Measurements from ENCODE around the gene KCNK10.
A peak's percentile ranks its signal among the peaks of the same experiment; 100 is the strongest.
"Not testable (repeated sequence)": the region's sequence is repeated elsewhere in the genome, so short reads cannot be mapped to it uniquely, and the experiment has no call there.

KCNK10 gene

DNA sequence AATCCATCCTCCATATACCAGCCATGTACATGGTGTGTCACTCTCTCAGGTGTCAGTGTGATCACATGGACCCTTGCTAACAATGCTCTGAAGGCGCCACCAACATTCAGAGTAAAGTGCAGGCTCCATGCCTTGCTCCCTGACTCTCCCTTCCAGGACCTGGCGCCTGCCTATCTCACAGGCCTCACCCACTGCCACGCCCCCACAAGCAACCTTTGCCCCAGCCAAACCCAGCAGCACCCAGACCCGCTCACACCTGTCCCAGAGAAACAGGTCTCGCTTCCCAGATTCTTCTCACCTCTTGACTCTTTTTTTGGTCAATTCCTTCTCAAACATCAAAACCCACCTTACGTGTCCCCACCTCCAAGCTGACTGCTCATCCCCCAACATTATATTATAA, 52.3 kb downstream of the KCNK10 start:
- peak; percentile 20 for DNase-seq (ENCODE audit: low read depth, low spot score)

DNA sequence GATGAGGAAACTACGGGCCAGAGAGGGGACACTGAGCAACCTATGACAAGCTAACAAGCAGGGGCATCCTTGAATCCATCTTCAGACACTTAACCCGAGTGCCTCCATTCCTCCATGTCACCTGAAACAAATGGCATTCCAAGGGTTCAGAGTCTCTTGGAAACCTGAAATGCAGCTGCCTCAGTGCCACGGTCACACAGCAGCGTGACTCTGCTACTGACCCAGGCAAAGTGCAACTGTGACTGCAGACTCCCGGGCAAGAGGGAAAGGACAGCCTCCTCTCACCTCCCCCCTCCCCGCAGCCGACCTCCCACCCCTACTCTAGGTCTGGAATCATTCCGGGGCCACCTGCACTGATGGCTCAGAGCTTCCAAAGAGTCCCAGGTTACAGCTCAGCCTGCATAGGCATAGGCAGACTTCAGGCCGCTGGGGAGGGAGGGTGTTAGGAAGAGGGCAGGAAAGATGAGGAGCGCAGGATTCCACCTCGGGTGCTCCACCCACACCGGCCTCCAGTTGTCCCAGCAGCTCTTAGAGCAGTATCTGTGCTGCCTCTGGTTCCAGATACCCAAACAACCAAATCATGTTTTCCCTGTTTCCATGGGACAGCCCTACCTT, 53.2 kb downstream of the KCNK10 start:
- no peak for DNase-seq (ENCODE audit: low read depth, low spot score)

DNA sequence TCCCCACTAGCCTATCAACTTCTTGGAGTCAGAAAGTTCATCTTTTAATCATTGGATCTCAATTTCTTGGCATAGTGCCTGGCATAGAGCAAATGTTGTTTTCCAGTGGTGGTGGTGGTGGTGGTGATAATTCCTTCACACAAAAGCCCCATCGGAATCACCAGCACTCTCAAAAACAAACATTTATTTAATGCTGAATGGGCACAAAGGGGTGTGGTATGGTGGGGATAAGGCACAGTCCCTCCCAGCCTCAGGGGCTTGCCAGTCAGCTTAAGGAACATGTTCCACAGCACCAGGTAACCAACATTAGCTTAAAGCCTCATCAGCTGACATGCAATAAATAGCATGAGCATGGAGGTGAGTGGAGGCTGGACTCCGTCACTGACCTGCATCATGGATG, 56.6 kb downstream of the KCNK10 start:
- DNase-seq (ENCODE audit: low read depth, low spot score): no peak

DNA sequence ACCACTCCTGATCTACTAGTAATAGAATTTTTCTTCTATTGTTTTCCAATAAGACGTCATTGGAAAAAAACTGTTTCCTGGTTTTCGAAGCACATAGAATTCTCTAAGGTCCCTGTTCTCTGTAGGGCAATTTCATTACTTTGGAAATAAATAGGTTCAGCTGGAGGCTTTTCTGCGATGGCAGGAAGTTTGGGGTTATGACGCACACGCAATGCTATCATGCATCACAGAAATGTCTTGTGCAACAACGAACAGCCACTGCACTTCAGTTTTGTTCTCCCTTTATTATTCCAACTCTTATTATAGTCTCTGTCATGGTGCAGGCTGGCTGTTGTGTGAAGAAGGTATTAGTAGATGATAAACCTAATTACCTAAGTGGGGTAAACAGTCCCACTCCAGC, 59.0 kb downstream of the KCNK10 start:
- DNase-seq (ENCODE audit: low read depth, low spot score): no peak

DNA sequence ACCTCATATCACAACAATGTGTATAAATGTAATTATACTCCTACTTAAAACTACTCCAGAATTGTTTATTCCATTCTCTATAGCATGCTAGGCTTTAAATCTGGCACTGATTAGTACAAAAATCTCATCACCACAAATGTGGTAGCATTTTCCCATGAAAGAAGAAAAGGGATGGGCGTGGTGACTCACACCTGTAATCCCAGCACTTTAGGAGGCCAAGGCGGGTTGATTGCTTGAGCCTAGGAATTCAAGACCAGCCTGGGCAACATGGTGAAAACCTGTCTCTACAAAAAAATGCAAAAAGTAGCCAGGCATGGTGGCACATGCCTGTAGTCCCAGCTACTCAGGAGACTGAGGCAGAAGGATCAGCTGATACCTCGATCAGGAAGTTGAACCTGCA, 61.8 kb downstream of the KCNK10 start:
- not testable (repeated sequence) for DNase-seq (ENCODE audit: low read depth, low spot score)

DNA sequence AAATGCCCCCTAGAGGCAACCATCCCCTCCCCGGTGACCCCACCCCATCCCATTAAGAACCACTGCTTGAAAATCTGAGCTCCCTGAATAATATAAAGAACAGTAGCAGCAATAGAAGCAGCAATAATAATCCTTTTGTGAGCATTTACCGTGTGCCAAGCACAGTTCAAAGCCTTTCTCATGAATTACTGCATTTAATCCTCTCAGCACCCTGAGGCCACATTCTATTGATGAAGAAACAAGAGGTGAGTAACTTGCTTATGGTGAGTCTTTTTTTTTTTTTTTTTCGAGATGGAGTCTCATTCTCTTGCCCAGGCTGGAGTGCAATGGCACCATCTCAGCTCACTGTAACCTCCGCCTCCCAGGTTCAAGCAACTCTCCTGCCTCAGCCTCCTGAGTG, 65.0 kb downstream of the KCNK10 start:
- no peak for DNase-seq (ENCODE audit: low read depth, low spot score)

DNA sequence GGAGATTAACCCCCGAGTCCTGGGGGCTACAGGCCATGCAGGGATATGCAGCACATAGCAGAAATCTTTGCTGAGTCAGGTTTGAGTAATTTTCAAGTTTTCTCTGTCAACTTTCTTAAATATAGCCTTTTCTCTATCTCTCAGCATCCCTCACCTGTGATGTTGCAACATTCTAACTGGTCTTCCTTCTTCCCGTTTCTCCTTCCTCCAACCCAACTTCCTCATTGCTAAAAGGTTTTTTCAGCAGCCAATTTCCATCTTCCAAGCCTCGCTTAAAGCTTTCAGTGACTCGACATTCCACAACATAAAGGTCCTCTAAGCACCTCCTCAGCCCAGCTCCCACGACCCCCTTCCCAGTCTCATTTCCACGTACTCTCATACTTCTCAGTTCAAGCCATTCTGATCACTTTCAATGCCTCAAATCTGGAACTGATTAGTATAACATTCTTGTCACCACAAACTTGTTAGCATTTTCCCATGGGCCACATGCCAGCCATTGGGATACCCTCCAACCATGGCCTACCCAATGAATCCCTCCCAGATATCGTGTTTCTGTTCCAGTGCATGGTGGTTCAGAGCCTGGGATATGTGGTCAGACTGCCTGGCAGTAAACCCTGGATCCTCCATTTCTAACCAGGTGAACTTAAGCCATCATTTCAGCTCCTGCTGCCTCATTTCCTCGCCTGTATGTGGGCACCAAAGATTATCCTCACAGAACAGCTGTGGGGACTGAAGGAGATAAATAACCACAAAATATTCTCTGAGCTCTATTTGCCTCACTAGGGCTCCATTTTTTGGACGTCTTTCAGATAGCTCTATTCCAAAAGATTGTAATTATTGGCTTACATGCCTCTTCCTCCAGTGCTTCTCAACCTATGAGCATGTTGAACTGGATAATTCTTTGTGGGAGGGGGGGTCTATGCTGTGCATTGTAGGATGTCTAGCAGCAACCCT, 65.8 kb downstream of the KCNK10 start:
- DNase-seq (ENCODE audit: low read depth, low spot score): no peak

DNA sequence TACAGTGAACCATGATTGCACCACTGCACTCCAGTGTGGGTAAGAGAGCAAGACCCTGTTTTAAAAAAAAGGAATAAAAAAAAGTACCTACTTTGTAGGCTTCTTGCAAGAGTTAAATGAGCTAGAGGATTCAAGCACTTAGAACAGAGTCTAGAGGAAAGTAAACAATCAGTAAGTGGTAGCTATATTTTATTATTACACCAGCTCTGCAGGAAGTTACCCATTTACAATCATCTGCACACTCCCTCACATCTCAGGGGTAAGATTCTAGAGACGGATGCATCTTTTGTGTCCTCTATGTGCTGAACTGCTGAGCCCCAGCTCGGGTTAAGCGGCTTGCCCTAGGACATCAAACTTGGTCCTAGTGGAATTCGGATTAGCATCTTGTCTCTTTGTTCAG, 67.3 kb downstream of the KCNK10 start:
- no peak for DNase-seq (ENCODE audit: low read depth, low spot score)

DNA sequence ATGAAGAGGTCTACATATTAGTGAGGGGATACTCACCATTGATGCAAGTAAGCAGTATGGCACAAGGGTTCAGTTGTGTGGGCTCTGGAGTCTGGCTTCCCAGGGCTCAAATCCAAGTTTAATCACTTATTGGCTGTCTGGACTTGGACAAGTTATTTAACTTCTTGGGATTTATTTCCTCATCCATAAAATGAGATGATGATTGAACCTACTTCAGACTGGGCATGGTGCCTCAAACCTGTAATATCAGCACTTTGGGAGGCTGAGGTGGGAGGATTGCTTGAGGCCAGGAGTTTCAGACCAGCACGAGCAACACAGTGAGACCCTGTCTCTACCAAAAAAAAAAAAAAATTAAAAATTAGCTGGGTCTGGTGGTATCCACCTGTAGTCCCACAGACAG, 67.9 kb downstream of the KCNK10 start:
- DNase-seq (ENCODE audit: low read depth, low spot score): no peak

DNA sequence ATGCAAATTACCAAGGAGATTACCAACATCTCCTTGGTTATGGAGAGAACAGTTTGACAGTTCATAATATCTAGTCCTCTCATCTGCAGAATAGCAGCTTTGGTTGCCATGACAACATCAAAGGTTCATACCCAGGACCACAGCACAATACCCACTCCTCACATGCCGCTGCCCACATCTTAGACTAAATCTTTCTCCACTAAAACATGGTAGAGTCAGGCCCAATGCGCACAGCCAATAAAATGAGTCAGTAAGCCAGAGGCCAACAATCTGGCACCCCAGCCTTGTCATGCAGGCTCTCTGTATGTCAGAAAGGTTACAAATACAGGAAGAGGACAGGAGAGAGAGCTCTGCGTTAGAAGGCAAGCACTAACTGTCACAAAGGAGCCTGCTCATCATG, 70.6 kb downstream of the KCNK10 start:
- DNase-seq (ENCODE audit: low read depth, low spot score): no peak

DNA sequence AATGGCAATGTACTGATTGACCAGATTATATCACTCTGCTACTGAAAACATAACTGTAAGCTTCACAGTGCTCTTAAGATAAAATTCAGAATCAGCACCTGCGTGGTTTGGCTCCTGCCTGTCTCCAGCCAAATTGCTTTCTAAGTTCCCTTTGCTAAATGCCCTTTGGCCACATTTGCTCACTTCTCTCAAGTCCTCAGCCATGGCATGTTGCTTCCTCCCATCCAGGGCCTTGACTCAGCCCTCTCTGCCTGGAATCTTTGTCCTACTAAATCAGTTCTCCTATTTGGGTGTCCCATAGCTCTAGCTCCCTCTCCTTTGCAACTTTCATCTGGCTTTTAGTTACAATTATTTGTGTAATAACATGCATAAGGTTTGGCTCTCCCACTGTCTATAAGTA, 71.4 kb downstream of the KCNK10 start:
- no peak for DNase-seq (ENCODE audit: low read depth, low spot score)

DNA sequence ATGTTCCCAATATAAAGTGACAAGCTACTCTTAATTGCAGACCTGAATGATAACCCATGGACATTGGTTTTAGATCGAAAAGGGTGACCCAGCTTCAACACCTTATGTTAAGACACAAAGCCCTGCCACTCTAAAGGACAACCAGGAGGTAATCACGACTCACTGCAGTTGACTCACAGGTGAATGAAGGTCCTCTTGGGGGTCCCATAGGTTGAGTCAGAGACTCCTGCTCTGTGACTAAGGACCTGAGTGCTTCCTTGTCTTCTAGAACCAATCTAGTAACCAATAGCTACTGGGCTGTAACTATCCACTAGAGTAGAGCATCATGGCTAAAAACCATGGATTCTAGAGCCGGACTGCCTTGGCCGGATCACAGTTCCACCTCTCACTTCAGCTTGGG, 73.8 kb downstream of the KCNK10 start:
- no peak for DNase-seq (ENCODE audit: low read depth, low spot score)

DNA sequence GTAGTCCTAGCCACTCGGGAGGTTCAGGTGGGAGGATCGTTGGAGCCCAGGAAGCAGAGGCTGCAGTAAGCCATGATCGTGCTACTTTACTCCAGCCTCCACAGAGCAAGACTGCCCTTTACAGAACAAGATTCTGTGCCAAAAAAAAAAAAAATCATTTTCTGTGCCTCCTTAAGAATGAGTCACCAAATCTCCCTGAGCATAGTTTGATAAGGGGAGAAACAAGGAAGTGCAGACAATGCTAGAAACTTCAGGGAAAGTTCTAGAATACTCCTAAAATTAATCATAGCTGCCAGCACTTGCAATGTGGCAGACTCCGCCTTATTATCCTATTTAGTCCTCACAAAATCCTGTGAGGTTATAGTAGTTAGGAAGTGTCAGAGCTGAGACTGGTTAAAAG, 74.5 kb downstream of the KCNK10 start:
- no peak for DNase-seq (ENCODE audit: low read depth, low spot score)

DNA sequence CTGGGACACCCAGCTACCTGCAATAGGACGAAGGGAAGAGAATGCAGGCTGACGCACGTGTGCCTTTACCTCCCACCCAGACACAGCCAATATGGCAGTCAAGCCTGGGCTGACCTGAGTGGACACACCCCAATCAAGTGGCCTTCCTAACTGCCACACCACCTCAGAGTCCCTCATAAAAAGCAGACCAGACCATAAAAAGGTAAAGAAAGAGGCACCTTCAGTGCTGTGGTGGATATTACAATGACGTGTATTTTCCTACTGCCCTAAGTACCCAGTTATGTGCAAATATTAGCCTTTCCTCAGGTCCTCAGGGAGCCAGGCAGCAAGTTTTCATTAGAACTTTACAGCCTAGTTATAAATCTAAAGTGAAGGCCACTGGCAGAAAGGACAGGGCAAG, 75.8 kb downstream of the KCNK10 start:
- DNase-seq (ENCODE audit: low read depth, low spot score): no peak

DNA sequence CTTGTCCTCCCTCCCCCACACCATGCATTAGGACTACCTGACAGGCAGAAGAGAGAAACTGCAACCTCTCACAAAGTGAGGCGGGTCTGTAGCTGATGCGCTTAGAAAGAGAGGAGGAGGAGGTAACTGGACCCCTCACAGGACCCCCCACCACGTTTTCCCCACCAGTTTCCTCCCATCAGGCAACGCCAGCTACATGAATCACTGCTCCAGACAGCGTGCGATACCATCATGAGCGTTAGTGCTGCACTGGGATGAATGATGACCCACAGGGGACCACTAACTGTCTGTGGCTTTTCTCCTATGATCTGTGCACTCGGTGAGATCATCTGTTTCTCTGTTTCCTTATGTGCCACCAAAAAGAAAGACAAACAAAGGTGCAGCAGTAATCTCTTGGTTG, 77.7 kb downstream of the KCNK10 start:
- DNase-seq (ENCODE audit: low read depth, low spot score): no peak

DNA sequence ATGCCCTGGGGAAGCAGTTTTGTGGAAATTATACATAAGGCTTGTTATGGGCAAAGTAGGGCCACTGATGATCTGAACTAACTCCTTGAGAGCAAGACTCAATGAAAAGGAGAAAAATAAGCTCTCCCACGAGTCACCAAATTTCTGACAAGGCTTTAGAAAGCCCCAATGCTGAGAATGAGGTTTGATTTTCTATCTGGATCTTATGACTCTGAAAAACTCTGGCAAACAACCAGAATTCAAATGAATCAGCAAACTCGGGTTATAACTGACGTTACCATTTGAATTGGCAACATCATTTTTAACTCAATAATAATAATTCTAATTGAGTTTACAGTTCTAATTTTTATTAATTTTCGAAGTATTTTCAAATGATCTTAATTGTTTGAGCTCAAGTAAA, 79.1 kb downstream of the KCNK10 start:
- no peak for DNase-seq (ENCODE audit: low read depth, low spot score)

DNA sequence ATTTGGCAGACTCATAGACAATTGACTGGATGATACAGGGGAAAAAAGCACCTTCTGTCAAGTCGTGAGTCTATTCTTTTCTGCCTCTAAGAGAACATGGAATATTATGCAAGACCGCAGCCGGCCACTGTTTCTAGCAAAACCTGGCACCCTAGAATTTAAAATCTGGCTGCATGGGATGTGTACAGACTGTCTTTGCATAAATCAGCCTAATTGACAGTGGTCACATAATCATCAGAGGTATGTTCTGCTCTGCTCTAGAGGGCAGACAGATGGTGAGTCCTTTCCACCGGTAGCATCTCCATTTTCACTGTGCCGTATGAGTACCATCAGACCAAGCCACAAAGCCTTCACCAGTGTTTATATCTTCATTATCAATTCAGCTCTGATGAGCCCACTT, 80.6 kb downstream of the KCNK10 start:
- DNase-seq (ENCODE audit: low read depth, low spot score): no peak

DNA sequence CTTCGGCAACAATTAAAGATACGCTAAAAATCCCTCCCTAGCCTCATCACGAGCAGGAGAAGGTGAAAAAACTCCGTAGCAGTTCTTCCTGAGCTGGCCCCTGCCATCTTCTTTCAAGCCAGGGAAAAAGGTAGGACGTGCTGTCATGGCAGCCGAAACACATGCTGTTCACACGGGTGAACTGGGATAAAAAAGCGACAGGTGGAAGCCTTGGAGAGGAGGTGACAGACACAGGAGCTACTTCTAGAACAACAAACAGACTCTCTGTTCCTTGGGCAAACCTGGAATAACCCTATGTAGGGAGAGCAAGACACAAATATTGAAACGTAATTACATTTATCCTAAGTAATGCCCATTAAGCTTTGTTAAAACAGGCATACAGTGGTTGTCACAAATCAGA, 81.3 kb downstream of the KCNK10 start:
- DNase-seq (ENCODE audit: low read depth, low spot score): no peak

DNA sequence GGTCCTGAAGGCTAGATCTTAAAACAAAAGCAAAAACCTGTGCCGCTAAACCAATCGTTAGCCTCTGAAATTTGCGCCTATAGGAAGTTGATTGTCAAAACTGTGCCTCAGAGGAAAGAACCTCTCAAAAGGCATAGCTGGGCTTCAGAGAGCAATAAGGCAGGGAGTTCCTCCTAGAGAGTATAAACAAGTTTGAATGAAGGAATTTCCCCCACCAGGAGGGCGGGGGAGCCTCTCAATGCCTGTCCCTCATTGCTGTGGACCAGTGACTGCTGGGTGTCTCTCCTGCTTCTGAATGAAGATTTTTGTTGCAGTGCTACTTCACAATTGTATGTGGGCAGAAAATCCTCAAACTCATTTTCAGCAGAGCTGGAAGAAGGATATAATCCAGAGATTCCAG, 88.6 kb downstream of the KCNK10 start:
- no peak for DNase-seq (ENCODE audit: low read depth, low spot score)

DNA sequence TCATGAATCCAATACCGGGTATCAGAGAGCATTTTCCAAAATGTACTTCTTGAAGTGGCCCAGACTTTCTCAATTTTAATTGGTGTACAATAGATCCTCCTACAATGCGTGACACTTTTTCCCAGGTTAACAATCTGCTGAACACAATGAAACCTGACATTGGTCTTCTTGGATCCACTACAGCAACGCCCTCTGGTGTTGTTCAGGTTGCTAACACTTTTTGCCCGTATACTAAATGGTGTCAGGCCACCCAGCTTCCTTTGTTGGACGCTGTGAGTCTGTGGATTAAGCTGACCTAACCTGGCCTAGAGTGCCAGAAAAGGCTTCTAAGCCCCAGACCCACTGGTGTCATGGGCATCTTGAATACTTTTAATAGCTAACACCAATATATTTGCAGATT, 89.2 kb downstream of the KCNK10 start:
- peak; percentile 25 for DNase-seq (ENCODE audit: low read depth, low spot score)

DNA sequence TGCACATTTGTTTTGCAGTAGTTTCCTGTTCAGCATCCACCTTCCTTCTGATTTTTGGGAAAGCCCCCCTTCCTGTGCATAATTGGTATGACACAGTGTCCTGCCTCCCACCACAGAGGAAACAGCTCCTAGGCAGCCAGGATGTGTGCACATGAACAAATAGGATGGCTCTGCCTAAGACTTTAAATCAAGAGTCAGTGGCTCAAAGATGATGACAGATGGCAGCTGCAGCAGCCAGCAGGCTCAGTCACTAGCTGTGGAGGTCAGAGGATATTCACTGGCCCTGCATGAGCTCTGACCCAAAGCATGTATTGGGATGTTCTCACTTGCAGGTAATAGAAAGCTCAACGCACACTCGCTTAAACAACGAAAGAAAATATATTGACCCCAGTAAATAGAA, 90.3 kb downstream of the KCNK10 start:
- no peak for DNase-seq (ENCODE audit: low read depth, low spot score)

DNA sequence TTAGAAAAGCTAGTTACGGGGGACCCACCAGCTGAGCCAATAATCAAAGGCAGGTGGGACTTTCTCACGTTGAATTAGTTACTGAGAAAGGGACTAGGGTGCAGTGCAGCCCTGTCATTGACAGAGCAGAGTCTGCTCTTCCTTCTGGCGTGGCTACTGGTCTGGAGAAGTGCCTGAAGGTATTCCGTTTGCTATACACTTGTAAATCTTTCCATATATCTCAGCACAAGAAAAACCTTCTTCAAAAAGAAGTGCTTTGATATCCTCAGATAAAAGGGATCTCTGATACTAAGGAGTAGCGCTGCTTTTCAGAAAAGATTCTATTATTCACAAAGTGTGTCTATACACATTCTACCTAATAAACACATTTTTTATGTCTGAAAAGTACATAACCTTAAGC, 91.5 kb downstream of the KCNK10 start:
- no peak for DNase-seq (ENCODE audit: low read depth, low spot score)

DNA sequence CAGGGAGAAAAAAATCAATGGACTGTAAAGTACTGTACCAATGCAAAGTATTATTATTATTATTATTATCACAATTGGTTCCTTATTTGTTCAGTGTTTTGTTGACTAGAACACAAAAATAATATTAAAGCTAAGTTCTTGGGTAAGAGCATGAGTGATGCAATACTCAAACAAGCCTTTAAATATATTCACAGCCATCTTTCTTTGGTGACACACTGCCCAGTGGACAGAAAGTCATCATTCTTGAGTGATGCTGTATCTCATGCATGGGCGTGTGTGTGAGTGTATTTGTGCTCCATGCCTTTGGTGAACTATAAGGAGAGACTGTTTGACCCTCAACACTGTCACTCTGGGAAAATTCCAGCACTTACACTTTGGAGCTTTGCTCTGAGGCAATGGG, 93.6 kb downstream of the KCNK10 start:
- no peak for DNase-seq (ENCODE audit: low read depth, low spot score)
